IPS-18a (cell line): Measurements from ENCODE around the gene MRPS11.
"Not testable (repeated sequence)": the region's sequence is repeated elsewhere in the genome, so short reads cannot be mapped to it uniquely, and the experiment has no call there.

Source experiments
- H3K27ac ChIP-seq: one replicate; pipeline ENCODE4 v1.5.1; 2013; ENCODE audit warnings: low read length
- H3K27me3 ChIP-seq: one replicate; pipeline ENCODE4 v1.6.1; 2013; ENCODE audit warnings: mild to moderate bottlenecking, low read length; ENCODE audit not compliant: control insufficient read depth, insufficient read depth
- H3K36me3 ChIP-seq: one replicate; pipeline ENCODE4 v1.6.1; 2013; ENCODE audit warnings: low read depth, low read length; ENCODE audit not compliant: control insufficient read depth
- H3K4me1 ChIP-seq: one replicate; pipeline ENCODE4 v1.6.1; 2013; ENCODE audit warnings: low read depth, low read length; ENCODE audit not compliant: control insufficient read depth
- H3K4me3 ChIP-seq: one replicate; pipeline ENCODE4 v1.5.1; 2013; ENCODE audit warnings: low read length
- H3K9ac ChIP-seq: one replicate; pipeline ENCODE4 v1.6.1; 2013; ENCODE audit warnings: mild to moderate bottlenecking, low read length, moderate library complexity
- H3K9me3 ChIP-seq: one replicate; pipeline ENCODE4 v1.6.1; 2013; ENCODE audit warnings: low read depth, low read length; ENCODE audit not compliant: control insufficient read depth

MRPS11 gene

DNA sequence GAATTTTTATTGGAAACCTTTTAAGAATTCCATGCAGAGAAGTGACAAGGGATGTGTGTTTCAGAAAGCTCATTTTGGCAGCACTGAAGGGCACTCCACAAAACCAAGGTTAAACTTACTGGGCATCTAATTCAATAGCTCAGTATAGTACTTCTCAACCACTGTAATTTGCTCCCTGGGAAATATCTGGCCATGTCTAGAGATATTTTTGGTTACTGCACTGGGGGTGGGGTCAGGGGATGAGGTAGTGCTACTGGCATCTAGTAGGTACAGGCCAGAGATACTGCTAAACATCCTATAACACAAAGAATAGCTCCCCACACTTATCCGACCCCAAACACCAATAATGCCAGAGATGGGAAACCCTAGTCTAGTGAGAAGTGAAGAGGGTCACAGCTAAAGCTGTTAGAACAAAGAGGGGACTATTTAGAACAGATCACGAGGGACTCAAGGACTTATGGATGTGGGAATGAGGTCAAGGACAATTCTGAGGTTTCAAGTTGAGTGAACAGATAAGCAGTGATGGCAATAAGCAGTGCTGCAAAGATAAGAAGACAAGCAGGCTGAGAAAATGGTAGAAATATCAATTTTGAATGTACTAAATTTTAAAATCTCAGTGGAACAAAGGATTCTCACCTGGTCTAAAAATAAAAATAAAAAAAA lies 3.5 kb upstream of the MRPS11 start:
- Histone ChIP-seq H3K4me3 (no peak overlapping the region), H3K27me3 (no peaks in the 10 kb centered on the region), H3K4me1 (peaks cover 3% of the 10 kb centered on the region), H3K9ac (no peak overlapping the region), H3K27ac (no peak overlapping the region), H3K9me3 (no peaks in the 10 kb centered on the region), H3K36me3 (peaks cover 46% of the 10 kb centered on the region)

DNA sequence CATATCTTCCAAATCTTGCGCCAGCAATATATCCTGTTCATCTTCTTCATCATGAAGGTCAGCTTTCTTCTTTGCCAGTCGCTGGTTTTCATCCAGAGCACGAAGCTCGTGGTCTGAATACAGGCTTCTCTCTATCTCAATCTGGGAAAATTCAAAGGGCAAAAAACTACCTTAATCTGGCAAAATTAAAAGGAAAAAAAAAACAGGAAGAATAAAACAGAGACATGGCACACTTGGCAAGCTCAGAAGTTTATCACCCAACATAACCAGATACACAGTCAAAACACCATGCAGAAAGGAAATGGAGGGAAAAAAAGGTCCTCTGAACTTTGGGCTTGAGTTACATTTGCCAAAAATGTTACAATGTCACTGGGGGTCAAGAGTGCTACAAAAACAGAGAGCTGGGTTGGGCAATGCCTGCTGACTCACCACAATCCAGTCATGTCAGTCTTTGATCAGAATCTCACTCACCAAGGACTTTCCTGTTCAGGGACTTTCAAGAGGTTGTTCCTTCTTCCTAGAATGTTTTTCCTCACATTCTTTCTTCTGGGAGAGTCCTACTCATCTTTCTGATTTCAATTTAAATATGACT lies 1.8 kb upstream of the MRPS11 start:
- H3K27ac ChIP-seq = no peak overlapping the region

DNA sequence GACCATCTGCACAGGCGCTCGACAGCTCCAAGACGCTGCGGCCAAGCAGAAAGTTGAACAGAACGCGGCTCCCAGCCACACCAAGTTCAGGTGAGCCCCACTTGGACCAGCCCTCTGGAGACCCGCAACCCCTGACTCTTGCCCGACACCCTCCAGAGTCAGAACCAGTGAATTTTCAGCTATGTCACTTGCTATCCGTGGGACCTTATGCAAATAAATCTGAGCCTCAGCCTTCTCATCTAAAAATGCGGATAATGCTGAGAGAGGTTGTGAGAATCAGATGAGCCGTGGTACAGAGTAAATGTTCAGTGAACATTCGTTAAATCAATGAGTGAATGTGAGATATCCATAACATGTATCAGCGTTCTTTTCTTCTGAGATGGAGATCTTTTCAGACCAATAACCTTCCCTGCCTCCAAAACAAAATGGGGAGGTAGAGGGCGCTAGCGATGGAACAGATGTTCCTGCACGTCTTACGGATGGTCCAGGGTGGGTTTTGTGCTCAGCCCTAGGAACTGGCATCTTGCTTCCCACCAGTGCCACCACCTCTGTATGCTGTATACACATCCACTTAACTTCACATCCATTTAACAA lies 524 bp downstream of the MRPS11 start:
- Histone ChIP-seq H3K27ac (no peak overlapping the region), H3K9ac (peak overlapping the region; percentile 91), H3K9me3 (no peaks in the 10 kb centered on the region)

More for the DNA sequence above, 1.8 kb upstream of the MRPS11 start:
- H3K27me3 ChIP-seq = no peaks in the 10 kb centered on the region
- no peaks in the 10 kb centered on the region for H3K9me3 ChIP-seq
- H3K36me3 ChIP-seq = peaks cover 31% of the 10 kb centered on the region
- H3K4me1 ChIP-seq = peaks cover 3% of the 10 kb centered on the region
- no peak overlapping the region for H3K9ac ChIP-seq
- H3K4me3 ChIP-seq = no peak overlapping the region

DNA sequence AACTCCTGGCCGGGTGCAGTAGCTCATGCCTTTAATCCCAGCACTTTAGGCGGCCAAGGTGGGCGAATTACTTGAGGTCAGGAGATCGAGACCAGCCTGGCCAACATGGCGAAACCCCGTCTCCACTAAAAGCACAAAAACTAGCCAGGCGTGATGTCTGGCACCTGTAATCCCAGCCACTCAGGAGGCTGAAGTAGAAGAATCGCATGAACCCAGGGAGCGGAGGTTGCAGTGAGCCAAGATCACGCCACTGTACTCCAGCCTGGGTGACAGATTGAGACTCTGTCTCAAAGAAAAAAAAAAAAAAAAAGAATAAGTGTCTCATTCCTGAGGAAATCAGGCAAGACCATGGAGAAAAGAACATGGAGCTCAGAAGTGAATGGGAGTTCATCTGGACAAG lies 1.2 kb downstream of the MRPS11 start:
- not testable (repeated sequence) for H3K4me1 ChIP-seq, H3K9me3 ChIP-seq, H3K27ac ChIP-seq, H3K27me3 ChIP-seq, H3K9ac ChIP-seq
- peak overlapping the region; percentile 100 for H3K4me3 ChIP-seq
- peaks cover 22% of the 10 kb centered on the region for H3K36me3 ChIP-seq

More for the DNA sequence above, 524 bp downstream of the MRPS11 start:
- Histone ChIP-seq H3K27me3 (no peaks in the 10 kb centered on the region), H3K4me3 (peak overlapping the region; percentile 100), H3K4me1 (peaks cover 3% of the 10 kb centered on the region), H3K36me3 (peaks cover 23% of the 10 kb centered on the region)

DNA sequence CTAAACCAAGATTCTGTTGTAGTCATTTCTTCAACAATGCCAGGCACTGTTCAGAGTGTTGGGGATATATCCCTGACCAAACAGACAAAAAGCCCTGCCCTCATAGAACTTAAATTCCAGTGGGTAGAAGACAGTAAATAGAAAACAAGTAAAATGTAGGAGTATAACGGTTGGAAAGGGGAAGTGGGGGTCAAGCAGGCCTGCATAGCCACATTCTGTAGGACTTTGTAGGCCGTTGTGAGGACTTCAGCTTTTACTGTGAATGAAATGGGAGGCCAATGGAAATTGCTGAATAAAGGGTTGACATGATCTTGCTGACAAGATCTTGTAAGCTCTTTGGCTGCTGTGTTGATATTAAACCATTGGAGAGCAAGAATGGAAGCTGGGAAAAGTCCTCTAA lies 1.8 kb downstream of the MRPS11 start:
- H3K9me3 ChIP-seq = no peaks in the 10 kb centered on the region
- H3K4me3 ChIP-seq = no peak overlapping the region
- H3K36me3 ChIP-seq = peaks cover 17% of the 10 kb centered on the region
- peaks cover 3% of the 10 kb centered on the region for H3K4me1 ChIP-seq
- no peak overlapping the region for H3K27ac ChIP-seq
- no peaks in the 10 kb centered on the region for H3K27me3 ChIP-seq
- H3K9ac ChIP-seq = no peak overlapping the region

DNA sequence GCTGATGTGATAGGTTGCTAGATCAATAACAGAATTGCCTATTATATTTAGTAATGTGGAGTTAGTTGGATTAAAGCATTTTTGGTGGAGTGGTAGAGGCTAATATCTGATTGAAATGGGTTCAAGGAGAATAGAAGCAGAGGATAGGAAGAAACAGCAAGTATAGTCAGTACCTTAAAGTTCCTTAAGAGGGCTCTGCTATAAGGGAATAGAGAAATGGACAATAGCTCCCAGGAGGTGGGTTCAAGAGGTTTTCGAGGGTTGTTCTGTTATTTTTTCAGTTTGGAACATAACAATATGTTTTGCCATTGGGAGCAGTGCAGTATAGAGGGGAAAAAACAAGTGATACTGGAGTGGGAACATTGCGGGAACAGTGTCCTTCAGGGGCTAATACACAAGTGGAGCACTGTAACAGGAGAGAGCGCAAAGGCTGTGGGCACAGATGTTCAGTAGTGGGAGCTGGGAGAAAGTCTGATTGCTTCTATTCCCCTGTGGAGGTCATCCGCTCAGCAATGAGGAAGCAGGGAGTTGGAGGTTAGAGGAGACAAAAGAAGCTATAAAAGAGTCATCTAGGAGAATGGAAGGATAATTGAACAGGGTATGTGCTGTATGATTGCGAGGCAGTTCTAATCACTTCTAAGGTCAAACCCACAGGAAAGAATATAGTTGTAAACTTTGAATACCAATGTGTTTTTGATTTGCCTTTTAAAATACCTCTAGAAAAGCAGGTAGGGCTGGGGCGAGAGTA lies 3.3 kb downstream of the MRPS11 start:
- peaks cover 3% of the 10 kb centered on the region for H3K4me1 ChIP-seq
- H3K4me3 ChIP-seq = no peak overlapping the region
- no peaks in the 10 kb centered on the region for H3K9me3 ChIP-seq
- H3K27me3 ChIP-seq = no peaks in the 10 kb centered on the region
- H3K36me3 ChIP-seq = peaks cover 13% of the 10 kb centered on the region
- H3K27ac ChIP-seq = no peak overlapping the region
- no peak overlapping the region for H3K9ac ChIP-seq

DNA sequence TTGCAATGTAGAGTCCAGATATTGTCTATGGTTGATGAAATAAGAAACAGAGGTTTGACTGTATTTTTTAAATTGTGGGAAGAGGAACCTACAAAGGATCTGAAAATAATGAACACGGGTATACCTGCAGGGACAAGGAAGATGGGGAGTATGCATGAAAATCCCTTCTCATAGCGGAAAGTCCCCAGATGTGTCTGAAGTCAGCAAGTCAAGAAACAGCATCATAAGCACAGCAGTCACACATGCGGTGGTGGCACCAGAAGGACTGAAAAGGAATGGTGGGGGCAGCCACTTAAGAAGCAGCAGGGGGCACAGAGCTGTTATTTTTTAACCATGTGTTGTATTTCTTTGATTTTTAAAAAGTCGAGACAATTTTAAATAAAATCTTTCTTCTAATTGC lies 4.7 kb downstream of the MRPS11 start:
- Histone ChIP-seq H3K9ac (no peak overlapping the region), H3K4me1 (peaks cover 3% of the 10 kb centered on the region), H3K27ac (no peak overlapping the region), H3K9me3 (no peaks in the 10 kb centered on the region), H3K4me3 (no peak overlapping the region), H3K27me3 (no peaks in the 10 kb centered on the region), H3K36me3 (peaks cover 13% of the 10 kb centered on the region)

DNA sequence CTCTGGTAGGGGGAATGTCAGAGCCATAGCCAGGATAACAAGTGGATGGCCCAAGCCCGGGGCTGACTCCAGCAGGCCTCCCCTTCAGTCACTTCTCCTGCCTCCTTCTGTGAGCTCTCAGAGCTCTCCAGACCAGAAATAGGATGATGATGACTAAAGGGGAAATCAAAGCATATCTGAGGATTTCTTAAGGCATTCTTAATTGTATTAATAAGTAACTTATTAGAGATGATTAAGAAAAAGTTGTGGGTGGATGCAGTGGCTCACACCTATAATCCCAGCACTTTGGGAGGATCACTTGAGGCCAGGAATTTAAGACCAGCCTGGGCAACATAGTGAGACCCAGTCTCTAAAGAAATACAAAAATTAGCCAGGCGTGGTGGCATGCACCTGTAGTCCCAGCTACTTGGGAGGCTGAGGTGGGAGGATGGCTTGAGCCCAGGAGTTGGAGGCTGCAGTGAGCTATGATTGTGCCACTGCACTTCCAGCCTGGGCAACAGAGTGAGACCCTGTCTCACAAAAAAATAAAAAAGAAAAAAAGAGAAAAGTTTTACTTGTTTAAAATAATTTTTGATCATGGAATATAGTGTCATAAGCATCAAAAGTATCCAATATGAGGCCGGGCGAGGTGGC lies 6.3 kb downstream of the MRPS11 start:
- H3K27ac ChIP-seq, H3K9ac ChIP-seq, H3K4me3 ChIP-seq, H3K27me3 ChIP-seq, H3K4me1 ChIP-seq, H3K9me3 ChIP-seq: not testable (repeated sequence)
- peaks cover 13% of the 10 kb centered on the region for H3K36me3 ChIP-seq

DNA sequence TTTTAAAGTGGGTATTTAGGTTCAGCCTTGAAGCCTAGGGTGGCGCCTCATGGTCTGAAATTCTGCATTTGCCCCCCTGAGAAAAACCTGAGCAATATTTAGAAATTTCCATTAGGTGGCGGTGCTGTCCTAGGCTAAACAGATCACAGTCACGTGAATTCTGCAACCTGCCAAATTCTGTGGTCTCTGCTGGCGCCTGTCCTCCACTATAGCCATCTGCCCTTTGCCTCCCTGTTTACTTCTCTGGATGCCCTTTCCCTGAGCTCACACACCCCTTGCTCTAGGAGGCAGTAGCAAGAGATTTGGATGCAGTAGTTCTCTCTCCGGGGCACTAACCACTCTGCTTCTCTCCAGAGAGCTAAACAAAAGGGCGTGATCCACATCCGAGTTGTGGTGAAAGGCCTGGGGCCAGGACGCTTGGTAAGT lies 9.1 kb downstream of the MRPS11 start:
- Histone ChIP-seq H3K27me3 (no peaks in the 10 kb centered on the region), H3K9me3 (no peaks in the 10 kb centered on the region), H3K9ac (no peak overlapping the region), H3K36me3 (peaks cover 10% of the 10 kb centered on the region), H3K4me1 (no peaks in the 10 kb centered on the region), H3K4me3 (no peak overlapping the region), H3K27ac (no peak overlapping the region)

DNA sequence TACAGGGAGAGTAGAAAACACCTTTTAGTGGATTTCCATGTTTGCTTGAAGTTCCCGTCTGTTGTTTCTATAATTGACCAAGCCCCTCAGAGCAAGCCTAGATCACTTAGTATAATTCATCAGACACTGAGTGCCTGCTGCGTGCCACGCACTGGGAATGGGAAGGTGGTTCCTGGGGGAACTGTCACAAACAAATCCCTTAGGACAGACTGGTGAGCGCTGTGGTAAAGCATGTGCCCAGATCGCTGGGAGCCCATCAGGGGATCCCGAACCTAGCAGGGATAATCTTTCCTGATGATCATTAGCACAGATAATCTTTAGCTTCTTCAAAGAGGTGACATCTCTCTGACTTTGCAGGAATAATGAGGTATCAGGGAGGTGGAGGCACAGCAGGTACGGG lies 9.6 kb downstream of the MRPS11 start:
- H3K9me3 ChIP-seq = no peaks in the 10 kb centered on the region
- H3K4me3 ChIP-seq = no peak overlapping the region
- H3K27ac ChIP-seq = no peak overlapping the region
- H3K36me3 ChIP-seq = peaks cover 10% of the 10 kb centered on the region
- no peak overlapping the region for H3K9ac ChIP-seq
- no peaks in the 10 kb centered on the region for H3K4me1 ChIP-seq
- no peaks in the 10 kb centered on the region for H3K27me3 ChIP-seq

DNA sequence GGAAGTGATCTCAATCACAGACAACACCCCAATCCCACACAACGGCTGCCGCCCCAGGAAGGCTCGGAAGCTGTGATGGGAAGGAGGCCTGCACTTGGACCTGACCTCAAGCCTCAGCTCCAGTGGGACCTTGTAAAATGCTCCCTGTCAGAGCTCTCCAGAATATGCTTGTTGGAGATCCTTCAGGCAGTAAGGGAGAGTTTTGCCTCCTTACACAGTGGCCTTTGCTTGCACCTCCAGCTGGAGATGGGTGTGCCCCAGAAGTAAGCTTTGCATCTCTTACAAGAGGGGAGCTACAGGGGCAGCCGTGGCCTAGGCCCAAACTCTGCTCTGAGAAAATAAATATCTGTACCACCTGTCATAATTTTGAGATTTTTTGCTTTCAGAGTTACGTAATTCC lies 10.4 kb downstream of the MRPS11 start:
- Histone ChIP-seq H3K27me3 (no peaks in the 10 kb centered on the region), H3K9ac (no peak overlapping the region), H3K27ac (no peak overlapping the region), H3K9me3 (no peaks in the 10 kb centered on the region), H3K4me1 (no peaks in the 10 kb centered on the region), H3K36me3 (peaks cover 6% of the 10 kb centered on the region), H3K4me3 (no peak overlapping the region)
